Measurements from ENCODE around the gene HOXA7. TPM values are rescaled to one million over a fixed set of nuclear protein-coding genes. Genes with fewer than 3 reads are reported as not detected.

The HOXA7 gene
- polyA plus RNA-seq, 1 of the 3 experiments (the other 2 are of a cell fraction), result not detected

DNA sequence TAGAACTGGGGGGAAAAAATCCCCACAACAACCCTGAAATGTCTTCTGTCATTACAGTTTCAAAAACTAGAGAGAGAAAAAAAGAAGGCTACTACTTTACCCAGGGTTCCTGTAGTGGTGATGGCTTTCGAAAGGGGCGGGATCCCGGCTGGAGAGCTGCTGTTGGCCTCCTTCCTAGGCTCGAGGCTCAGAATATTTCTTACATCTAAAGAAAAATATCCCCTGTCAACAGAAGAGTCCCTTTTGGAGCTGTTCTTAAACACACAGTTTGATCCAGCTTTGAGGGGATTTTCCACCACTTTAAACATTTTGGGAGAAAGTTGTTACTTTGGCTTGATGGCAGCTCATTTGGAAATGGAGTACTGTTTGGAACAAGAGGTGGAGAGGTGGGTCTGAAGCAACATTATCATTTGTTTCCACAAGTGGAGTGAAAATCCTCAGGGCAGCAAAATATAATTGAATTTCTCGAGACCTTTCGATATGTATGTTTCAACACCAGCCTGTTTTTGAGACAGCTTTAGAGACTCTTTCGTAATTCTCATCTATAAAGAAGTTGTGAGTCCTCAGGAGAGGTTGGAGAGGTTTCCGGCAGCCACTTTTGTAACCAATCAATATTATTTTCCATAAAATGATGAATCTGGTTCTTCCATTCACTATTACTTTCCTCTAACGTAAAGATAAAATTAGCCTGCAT, 38.4 kb upstream of the HOXA7 start:
- Histone ChIP-seq H3K27me3 (ENCODE audit: insufficient read depth) (peaks cover 84% of the 10 kb centered on the region), H3K9me3 (no peaks in the 10 kb centered on the region), H3K4me1 (ENCODE audit: control insufficient read depth in 1 of 2, insufficient read depth in 2 of 2, low read depth in 1 of 2, low read length in 1 of 2) (peaks cover 0 to 4% of the 10 kb centered on the region in 2 experiments; a peak in 1 of 4 replicates), H3K9me2 (no peaks in the 10 kb centered on the region), H3K4me3 (ENCODE audit: low read depth in 2 of 2, low read length in 1 of 2) (no peak overlapping the region), H2AFZ (ENCODE audit: low read depth) (no peak overlapping the region), H3F3A (replicated peaks; ENCODE audit: insufficient read depth) (peaks cover 8% of the 10 kb centered on the region), H3K4me2 (no peak overlapping the region), H4K20me1 (ENCODE audit: insufficient read depth) (peaks cover 5% of the 10 kb centered on the region; the same call in 1 of the 2 replicates), H3K36me3 (replicated peaks in 1 of 2; ENCODE audit: control insufficient read depth in 1 of 2, insufficient read depth in 2 of 2, low read length in 1 of 2) (no peaks in the 10 kb centered on the region), H3K27ac (ENCODE audit: low read depth in 2 of 2, low read length in 1 of 2) (no peak overlapping the region), H3K9ac (no peak overlapping the region), H3K79me2 (ENCODE audit: insufficient read depth) (no peaks in the 10 kb centered on the region)
- POLR2A ChIA-PET, result no interaction called here
- TF ChIP-seq TAF1 (IDR thresholded peaks at IDR 0.05; ENCODE audit: borderline replicate concordance, low read depth, low read length) (no peak), GATA2 (CRISPR knock-in tag; IDR thresholded peaks at IDR 0.05) (no peak), MEF2A (IDR thresholded peaks at IDR 0.05; ENCODE audit: borderline replicate concordance, low read depth) (no peak), RAD21 (IDR thresholded peaks at IDR 0.05; ENCODE audit: low read length) (no peak), RCOR1 (IDR thresholded peaks at IDR 0.05; ENCODE audit: low read length) (no peak), MXI1 (IDR thresholded peaks at IDR 0.05; ENCODE audit: low read depth, low read length) (no peak), FOXM1 (IDR thresholded peaks at IDR 0.05; ENCODE audit: low read depth) (no peak), TEAD4 (IDR thresholded peaks at IDR 0.05; ENCODE audit: borderline replicate concordance, insufficient read depth) (no peak), FOXJ3 (CRISPR knock-in tag; IDR thresholded peaks at IDR 0.05) (no peak)
- TF ChIP-seq, protein P1, sequence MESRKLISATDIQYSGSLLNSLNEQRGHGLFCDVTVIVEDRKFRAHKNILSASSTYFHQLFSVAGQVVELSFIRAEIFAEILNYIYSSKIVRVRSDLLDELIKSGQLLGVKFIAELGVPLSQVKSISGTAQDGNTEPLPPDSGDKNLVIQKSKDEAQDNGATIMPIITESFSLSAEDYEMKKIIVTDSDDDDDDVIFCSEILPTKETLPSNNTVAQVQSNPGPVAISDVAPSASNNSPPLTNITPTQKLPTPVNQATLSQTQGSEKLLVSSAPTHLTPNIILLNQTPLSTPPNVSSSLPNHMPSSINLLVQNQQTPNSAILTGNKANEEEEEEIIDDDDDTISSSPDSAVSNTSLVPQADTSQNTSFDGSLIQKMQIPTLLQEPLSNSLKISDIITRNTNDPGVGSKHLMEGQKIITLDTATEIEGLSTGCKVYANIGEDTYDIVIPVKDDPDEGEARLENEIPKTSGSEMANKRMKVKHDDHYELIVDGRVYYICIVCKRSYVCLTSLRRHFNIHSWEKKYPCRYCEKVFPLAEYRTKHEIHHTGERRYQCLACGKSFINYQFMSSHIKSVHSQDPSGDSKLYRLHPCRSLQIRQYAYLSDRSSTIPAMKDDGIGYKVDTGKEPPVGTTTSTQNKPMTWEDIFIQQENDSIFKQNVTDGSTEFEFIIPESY (IDR thresholded peaks at IDR 0.05; ENCODE audit: borderline replicate concordance, low read depth), result no peak
- TF ChIP-seq, protein P2, sequence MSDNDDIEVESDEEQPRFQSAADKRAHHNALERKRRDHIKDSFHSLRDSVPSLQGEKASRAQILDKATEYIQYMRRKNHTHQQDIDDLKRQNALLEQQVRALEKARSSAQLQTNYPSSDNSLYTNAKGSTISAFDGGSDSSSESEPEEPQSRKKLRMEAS (IDR thresholded peaks at IDR 0.05; ENCODE audit: low read depth), result no peak
- TF ChIP-seq, protein P3, sequence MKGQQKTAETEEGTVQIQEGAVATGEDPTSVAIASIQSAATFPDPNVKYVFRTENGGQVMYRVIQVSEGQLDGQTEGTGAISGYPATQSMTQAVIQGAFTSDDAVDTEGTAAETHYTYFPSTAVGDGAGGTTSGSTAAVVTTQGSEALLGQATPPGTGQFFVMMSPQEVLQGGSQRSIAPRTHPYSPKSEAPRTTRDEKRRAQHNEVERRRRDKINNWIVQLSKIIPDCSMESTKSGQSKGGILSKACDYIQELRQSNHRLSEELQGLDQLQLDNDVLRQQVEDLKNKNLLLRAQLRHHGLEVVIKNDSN (IDR thresholded peaks at IDR 0.05; ENCODE audit: borderline replicate concordance, low read depth), result no peak
- WGBS (ENCODE audit: low lambda C conversion rate), result 13% methylated on average over 9 of the region's 9 CpGs
- no peak for DNase-seq
- CTCF ChIA-PET, result interaction anchor here (0.7 to 10.7 kb wide), 26 partner anchors 8 to 902 kb away, joined by 3 to 84 read pairs (median 7); partner anchors contain the start of genes HOXA11 and HOXA5

DNA sequence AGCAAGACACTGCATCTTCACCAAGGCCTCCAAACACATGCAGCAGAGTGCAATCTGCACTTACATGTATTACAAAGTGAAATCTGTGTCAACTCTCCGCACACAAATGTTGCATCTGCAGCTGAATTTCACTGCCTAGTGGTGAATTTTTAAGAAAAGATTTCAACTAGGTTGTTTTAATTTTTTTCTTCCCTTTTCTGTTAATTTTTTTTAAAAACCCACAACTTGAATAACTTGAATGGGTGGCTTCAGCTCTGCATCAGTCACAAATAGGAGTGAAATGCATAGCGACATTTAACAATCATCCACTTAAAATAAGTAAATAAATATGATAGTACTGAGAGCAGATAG, 37.5 kb upstream of the HOXA7 start:
- H3K27me3 ChIP-seq (ENCODE audit: insufficient read depth), result peaks cover 88% of the 10 kb centered on the region
- POLR2A ChIA-PET, result no interaction called here
- no peaks in the 10 kb centered on the region for H3K9me3 ChIP-seq
- peaks cover 8% of the 10 kb centered on the region for H3F3A ChIP-seq (replicated peaks; ENCODE audit: insufficient read depth)
- H3K9ac ChIP-seq, result no peak overlapping the region
- H4K20me1 ChIP-seq (ENCODE audit: insufficient read depth), result peaks cover 11% of the 10 kb centered on the region
- H3K36me3 ChIP-seq (replicated peaks in 1 of 2; ENCODE audit: control insufficient read depth in 1 of 2, insufficient read depth in 2 of 2, low read length in 1 of 2), result no peaks in the 10 kb centered on the region
- no peak overlapping the region for H3K27ac ChIP-seq (ENCODE audit: low read depth in 2 of 2, low read length in 1 of 2)
- 27% methylated on average over 2 of the region's 2 CpGs for WGBS (ENCODE audit: low lambda C conversion rate)
- H3K79me2 ChIP-seq (ENCODE audit: insufficient read depth), result no peaks in the 10 kb centered on the region
- no peak overlapping the region for H2AFZ ChIP-seq (ENCODE audit: low read depth)
- H3K4me1 ChIP-seq (ENCODE audit: control insufficient read depth in 1 of 2, insufficient read depth in 2 of 2, low read depth in 1 of 2, low read length in 1 of 2), result peaks cover 0 to 4% of the 10 kb centered on the region in 2 experiments; a peak in 1 of 4 replicates
- CTCF ChIA-PET, result interaction anchor here (1.1 to 10.7 kb wide), 12 partner anchors 9 to 903 kb away, joined by 3 to 84 read pairs (median 8); partner anchors contain the start of genes HOXA11 and HOXA5
- H3K4me3 ChIP-seq (ENCODE audit: low read depth in 2 of 2, low read length in 1 of 2), result no peak overlapping the region
- H3K9me2 ChIP-seq, result no peaks in the 10 kb centered on the region
- no peak overlapping the region for H3K4me2 ChIP-seq
- DNase-seq, result no peak
- TF ChIP-seq EP300 (IDR thresholded peaks at IDR 0.05; ENCODE audit: borderline replicate concordance in 1 of 2, low read depth in 1 of 2, low read length in 1 of 2) (no peak), GABPA (IDR thresholded peaks at IDR 0.05; ENCODE audit: low read depth) (no peak), RAD21 (IDR thresholded peaks at IDR 0.05; ENCODE audit: low read length) (no peak), TEAD4 (IDR thresholded peaks at IDR 0.05; ENCODE audit: borderline replicate concordance, insufficient read depth) (no peak), TCF12 (IDR thresholded peaks at IDR 0.05) (no peak), RXRA (IDR thresholded peaks at IDR 0.05; ENCODE audit: borderline replicate concordance, low read depth) (no peak)
- TF ChIP-seq, protein P4, sequence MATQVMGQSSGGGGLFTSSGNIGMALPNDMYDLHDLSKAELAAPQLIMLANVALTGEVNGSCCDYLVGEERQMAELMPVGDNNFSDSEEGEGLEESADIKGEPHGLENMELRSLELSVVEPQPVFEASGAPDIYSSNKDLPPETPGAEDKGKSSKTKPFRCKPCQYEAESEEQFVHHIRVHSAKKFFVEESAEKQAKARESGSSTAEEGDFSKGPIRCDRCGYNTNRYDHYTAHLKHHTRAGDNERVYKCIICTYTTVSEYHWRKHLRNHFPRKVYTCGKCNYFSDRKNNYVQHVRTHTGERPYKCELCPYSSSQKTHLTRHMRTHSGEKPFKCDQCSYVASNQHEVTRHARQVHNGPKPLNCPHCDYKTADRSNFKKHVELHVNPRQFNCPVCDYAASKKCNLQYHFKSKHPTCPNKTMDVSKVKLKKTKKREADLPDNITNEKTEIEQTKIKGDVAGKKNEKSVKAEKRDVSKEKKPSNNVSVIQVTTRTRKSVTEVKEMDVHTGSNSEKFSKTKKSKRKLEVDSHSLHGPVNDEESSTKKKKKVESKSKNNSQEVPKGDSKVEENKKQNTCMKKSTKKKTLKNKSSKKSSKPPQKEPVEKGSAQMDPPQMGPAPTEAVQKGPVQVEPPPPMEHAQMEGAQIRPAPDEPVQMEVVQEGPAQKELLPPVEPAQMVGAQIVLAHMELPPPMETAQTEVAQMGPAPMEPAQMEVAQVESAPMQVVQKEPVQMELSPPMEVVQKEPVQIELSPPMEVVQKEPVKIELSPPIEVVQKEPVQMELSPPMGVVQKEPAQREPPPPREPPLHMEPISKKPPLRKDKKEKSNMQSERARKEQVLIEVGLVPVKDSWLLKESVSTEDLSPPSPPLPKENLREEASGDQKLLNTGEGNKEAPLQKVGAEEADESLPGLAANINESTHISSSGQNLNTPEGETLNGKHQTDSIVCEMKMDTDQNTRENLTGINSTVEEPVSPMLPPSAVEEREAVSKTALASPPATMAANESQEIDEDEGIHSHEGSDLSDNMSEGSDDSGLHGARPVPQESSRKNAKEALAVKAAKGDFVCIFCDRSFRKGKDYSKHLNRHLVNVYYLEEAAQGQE (IDR thresholded peaks at IDR 0.05; ENCODE audit: low read depth, low read length), result no peak
- TF ChIP-seq, protein P2 (IDR thresholded peaks at IDR 0.05; ENCODE audit: low read depth), result no peak
- TF ChIP-seq, protein P5, sequence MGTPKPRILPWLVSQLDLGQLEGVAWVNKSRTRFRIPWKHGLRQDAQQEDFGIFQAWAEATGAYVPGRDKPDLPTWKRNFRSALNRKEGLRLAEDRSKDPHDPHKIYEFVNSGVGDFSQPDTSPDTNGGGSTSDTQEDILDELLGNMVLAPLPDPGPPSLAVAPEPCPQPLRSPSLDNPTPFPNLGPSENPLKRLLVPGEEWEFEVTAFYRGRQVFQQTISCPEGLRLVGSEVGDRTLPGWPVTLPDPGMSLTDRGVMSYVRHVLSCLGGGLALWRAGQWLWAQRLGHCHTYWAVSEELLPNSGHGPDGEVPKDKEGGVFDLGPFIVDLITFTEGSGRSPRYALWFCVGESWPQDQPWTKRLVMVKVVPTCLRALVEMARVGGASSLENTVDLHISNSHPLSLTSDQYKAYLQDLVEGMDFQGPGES (IDR thresholded peaks at IDR 0.05; ENCODE audit: low read depth, low read length), result no peak

Data from SK-N-SH (cell line).